A549 (cell line): Measurements from ENCODE around the gene NEGR1. TPM values are rescaled to one million over a fixed set of nuclear protein-coding genes. Genes with fewer than 3 reads are reported as not detected.

Experiments
- ATAC-seq, 2 experiments: fragments of 200-7000 bp in 1 of 2; fragments of >200 bp in 1 of 2; cut with Nextera tagmentation in 1 of 2; cut with Tn5 transposase in 1 of 2; 3 replicates each; pipeline versions ENCODE4 v1.8.0 to v1.9.1; 2018 to 2020; ENCODE audit warnings: mild to moderate bottlenecking in 1 of 2, moderate library complexity in 1 of 2
- CTCF ChIA-PET: fragments of 300-600 bp; sonication (Branson Sonifier 250); formaldehyde crosslinking; extraction: SDS; loops from one replicate; lab custom pipeline; 2021; ENCODE audit warnings: antibody characterized with exemption, inconsistent platforms; lab: Yijun Ruan, JAX
- POLR2A ChIA-PET: fragments of 350-600 bp; formaldehyde crosslinking; extraction: SDS; loops from one replicate; lab custom pipeline; 2021; ENCODE audit warnings: antibody characterized with exemption, inconsistent platforms; lab: Yijun Ruan, JAX
- DNase-seq, 2 experiments: peaks; one replicate each; pipeline versions ENCODE4 v3.0.0 to v3.0.0-alpha.2; 2011 to 2016; ENCODE audit warnings: low read depth in 1 of 2, low spot score in 1 of 2
- FAIRE-seq: peaks from 2 replicates; lab custom pipeline; 2011; peaks lifted over from hg19 to GRCh38; lab: Jason Lieb, UNC
- H3K27ac ChIP-seq, 2 experiments: fragments of >200 bp; sonication (Bioruptor Twin); formaldehyde crosslinking; 3 replicates each; pipeline ENCODE4 v1.5.1; 2016 to 2017
- H3K4me1 ChIP-seq: fragments of >200 bp; sonication (Bioruptor Twin); formaldehyde crosslinking; 3 replicates; pipeline ENCODE4 v1.6.1; 2016
- H3K4me2 ChIP-seq: fragments of >200 bp; sonication (Bioruptor Twin); formaldehyde crosslinking; 3 replicates; pipeline ENCODE4 v1.6.1; 2016
- H3K4me3 ChIP-seq: fragments of >200 bp; sonication (Bioruptor Twin); formaldehyde crosslinking; 3 replicates; pipeline ENCODE4 v1.5.1; 2016
- H3K9me3 ChIP-seq: fragments of >200 bp; sonication (Bioruptor Twin); formaldehyde crosslinking; 3 replicates; pipeline ENCODE4 v1.6.1; 2016
- BHLHE40 ChIP-seq: IDR thresholded peaks from 2 replicates; pipeline ENCODE4 v1.6.1; 2012; ENCODE audit warnings: low read depth, low read length, inconsistent platforms
- CHD4 ChIP-seq: fragments of 200-600 bp; sonication (generic); IDR thresholded peaks from 2 replicates; pipeline ENCODE4 v1.6.1; 2016; ENCODE audit warnings: antibody characterized with exemption, mild to moderate bottlenecking, borderline replicate concordance
- EHMT2 ChIP-seq: fragments of 200-600 bp; sonication (generic); IDR thresholded peaks from 2 replicates; pipeline ENCODE4 v1.6.1; 2016; ENCODE audit warnings: antibody characterized with exemption, low read depth, mild to moderate bottlenecking, moderate library complexity
- GATA3 ChIP-seq: IDR thresholded peaks from 2 replicates; pipeline ENCODE4 v1.6.1; 2012; ENCODE audit warnings: borderline replicate concordance
- HDAC2 ChIP-seq: fragments of 200-600 bp; sonication (generic); IDR thresholded peaks from 2 replicates; pipeline ENCODE4 v1.6.1; 2016
- HES2 ChIP-seq: fragments of >200 bp; sonication (Bioruptor Twin); formaldehyde crosslinking; IDR thresholded peaks from 2 replicates; pipeline ENCODE4 v1.6.1; 2016
- HMGXB4 ChIP-seq: fragments of 250-450 bp; sonication (Bioruptor Pico); IDR thresholded peaks from 2 replicates; pipeline ENCODE4 v1.5.0; 2021; ENCODE audit warnings: mild to moderate bottlenecking, moderate library complexity, borderline replicate concordance
- KDM5A ChIP-seq: fragments of 200-600 bp; sonication (generic); IDR thresholded peaks from 2 replicates; pipeline ENCODE4 v1.6.1; 2016; ENCODE audit warnings: antibody characterized with exemption, mild to moderate bottlenecking
- MAX ChIP-seq: IDR thresholded peaks from 2 replicates; pipeline ENCODE4 v1.6.1; 2012
- MYC ChIP-seq: IDR thresholded peaks from 2 replicates; pipeline ENCODE4 v1.6.1; 2012; ENCODE audit warnings: mild to moderate bottlenecking, inconsistent platforms, low read length, improper control_type of control experiment, borderline replicate concordance
- NFE2L2 ChIP-seq: fragments of 150-350 bp; conservative IDR thresholded peaks from 2 replicates; pipeline ENCODE4 v1.6.1; 2014; ENCODE audit warnings: low read length
- SMC3 ChIP-seq: fragments of >200 bp; sonication (Bioruptor Twin); formaldehyde crosslinking; IDR thresholded peaks from 3 replicates; pipeline ENCODE4 v1.6.1; 2018; ENCODE audit warnings: inconsistent platforms
- TFCP2L1 ChIP-seq: fragments of 250-450 bp; sonication (Bioruptor Pico); IDR thresholded peaks from 2 replicates; pipeline ENCODE4 v1.5.0; 2021; ENCODE audit warnings: mild to moderate bottlenecking
- ZC3H11A ChIP-seq: fragments of 450-650 bp; IDR thresholded peaks from 2 replicates; pipeline ENCODE4 v1.6.1; 2014; ENCODE audit warnings: antibody characterized with exemption, mild to moderate bottlenecking
- ZSCAN20 ChIP-seq: fragments of 250-450 bp; sonication (Bioruptor Pico); IDR thresholded peaks from 2 replicates; pipeline ENCODE4 v1.8.0; 2022; ENCODE audit warnings: mild to moderate bottlenecking, moderate library complexity
- WGBS: methylation state at CpG from one replicate; pipeline ENCODE4 v1.1.6; 2017; ENCODE audit errors: missing lambda C conversion rate; 5-methylcytosine and 5-hydroxymethylcytosine counted together
- polyA plus RNA-seq, 4 experiments: library from polyadenylated mRNA; depleted of rRNA in 3 of 4; stranded (reverse); fragments of >200 nt; fragmentation: RNase III in 1 of 4; extraction: RNeasy Plus Mini Kit Qiagen cat#74134 plus additional on column Dnase treatment in 1 of 4; gene quantifications; 2 replicates in 3 of 4; 3 replicates in 1 of 4; pipeline ENCODE4 v1.2.3, GENCODE V29; 2011 to 2017
- TF ChIP-seq, protein P1 (sequence below): fragments of 450-650 bp; IDR thresholded peaks from 2 replicates; pipeline ENCODE4 v1.6.1; 2014; ENCODE audit warnings: antibody characterized with exemption
- TF ChIP-seq, protein P2 (sequence below): fragments of >200 bp; sonication (Bioruptor Twin); formaldehyde crosslinking; IDR thresholded peaks from 3 replicates; pipeline ENCODE4 v1.5.1; 2016

Gene NEGR1
- polyA plus RNA-seq, 2 of the 4 experiments (the other 2 are of a cell fraction) = not detected

GRCh38 chr1:71956613-71957285, 325.6 kb downstream of the NEGR1 start:
- no peak for FAIRE-seq
- ChIA-PET CTCF (no interaction called here), POLR2A (no interaction called here)
- H3K27ac ChIP-seq = no peak overlapping the region
- DNase-seq = no peak
- H3K4me3 ChIP-seq = no peak overlapping the region
- WGBS = 15% methylated on average over 2 of the region's 2 CpGs
- no peaks in the 10 kb centered on the region for H3K9me3 ChIP-seq
- TF ChIP-seq MYC (no peak), TFCP2L1 (CRISPR knock-in tag) (no peak), KDM5A (no peak), ZC3H11A (no peak), HMGXB4 (no peak), EHMT2 (no peak), CHD4 (no peak), BHLHE40 (no peak), MAX (no peak)
- TF ChIP-seq, protein P1, sequence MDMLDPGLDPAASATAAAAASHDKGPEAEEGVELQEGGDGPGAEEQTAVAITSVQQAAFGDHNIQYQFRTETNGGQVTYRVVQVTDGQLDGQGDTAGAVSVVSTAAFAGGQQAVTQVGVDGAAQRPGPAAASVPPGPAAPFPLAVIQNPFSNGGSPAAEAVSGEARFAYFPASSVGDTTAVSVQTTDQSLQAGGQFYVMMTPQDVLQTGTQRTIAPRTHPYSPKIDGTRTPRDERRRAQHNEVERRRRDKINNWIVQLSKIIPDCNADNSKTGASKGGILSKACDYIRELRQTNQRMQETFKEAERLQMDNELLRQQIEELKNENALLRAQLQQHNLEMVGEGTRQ = no peak
- TF ChIP-seq, protein P2, sequence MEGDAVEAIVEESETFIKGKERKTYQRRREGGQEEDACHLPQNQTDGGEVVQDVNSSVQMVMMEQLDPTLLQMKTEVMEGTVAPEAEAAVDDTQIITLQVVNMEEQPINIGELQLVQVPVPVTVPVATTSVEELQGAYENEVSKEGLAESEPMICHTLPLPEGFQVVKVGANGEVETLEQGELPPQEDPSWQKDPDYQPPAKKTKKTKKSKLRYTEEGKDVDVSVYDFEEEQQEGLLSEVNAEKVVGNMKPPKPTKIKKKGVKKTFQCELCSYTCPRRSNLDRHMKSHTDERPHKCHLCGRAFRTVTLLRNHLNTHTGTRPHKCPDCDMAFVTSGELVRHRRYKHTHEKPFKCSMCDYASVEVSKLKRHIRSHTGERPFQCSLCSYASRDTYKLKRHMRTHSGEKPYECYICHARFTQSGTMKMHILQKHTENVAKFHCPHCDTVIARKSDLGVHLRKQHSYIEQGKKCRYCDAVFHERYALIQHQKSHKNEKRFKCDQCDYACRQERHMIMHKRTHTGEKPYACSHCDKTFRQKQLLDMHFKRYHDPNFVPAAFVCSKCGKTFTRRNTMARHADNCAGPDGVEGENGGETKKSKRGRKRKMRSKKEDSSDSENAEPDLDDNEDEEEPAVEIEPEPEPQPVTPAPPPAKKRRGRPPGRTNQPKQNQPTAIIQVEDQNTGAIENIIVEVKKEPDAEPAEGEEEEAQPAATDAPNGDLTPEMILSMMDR = no peak
- no peak for ATAC-seq
- H3K4me2 ChIP-seq = no peak overlapping the region
- no peaks in the 10 kb centered on the region for H3K4me1 ChIP-seq

DNA sequence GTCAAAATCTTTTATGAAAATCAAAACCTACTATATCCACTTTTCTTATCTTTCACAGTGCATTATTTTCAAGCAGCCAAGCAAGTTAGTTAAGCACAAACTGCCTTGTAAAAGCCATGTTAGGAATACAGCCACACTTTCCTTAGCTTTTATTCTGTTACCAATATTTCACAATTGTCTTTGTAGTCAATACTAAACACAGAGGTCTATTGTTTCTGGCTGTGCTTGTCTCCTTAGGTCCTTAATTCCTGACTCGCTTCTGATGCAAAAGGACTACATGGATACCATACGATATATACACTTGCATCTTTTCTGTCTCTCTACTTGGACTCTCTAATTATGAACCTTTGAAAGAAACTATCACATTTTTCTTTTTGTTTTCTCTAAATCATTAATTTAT, 331.8 kb downstream of the NEGR1 start:
- 11% methylated on average over 2 of the region's 2 CpGs for WGBS

More for the DNA sequence above, 331.8 kb downstream of the NEGR1 start:
- ChIA-PET CTCF (no interaction called here), POLR2A (no interaction called here)
- Histone ChIP-seq H3K4me3 (no peak overlapping the region), H3K27ac (no peak overlapping the region), H3K9me3 (no peaks in the 10 kb centered on the region)
- DNase-seq = no peak
- FAIRE-seq = no peak
- no peak for ATAC-seq
- TF ChIP-seq HMGXB4 (no peak), GATA3 (no peak), HES2 (no peak), NFE2L2 (no peak), SMC3 (no peak), EHMT2 (no peak), HDAC2 (no peak), MAX (no peak), ZSCAN20 (CRISPR knock-in tag) (no peak), TFCP2L1 (CRISPR knock-in tag) (no peak)
- TF ChIP-seq, protein P1 = no peak
- TF ChIP-seq, all 56 proteins: peak for 0
- Histone ChIP-seq H3K4me2 (no peak overlapping the region), H3K4me1 (no peaks in the 10 kb centered on the region)
